Right renal cortex interstitium (tissue), 3 donors: ENCODE measurements around the gene DGLUCY. TPM values are rescaled to one million over a fixed set of nuclear protein-coding genes. Genes with fewer than 3 reads are reported as not detected.
A peak's percentile ranks its signal among the peaks of the same experiment; 100 is the strongest.
"Not testable (repeated sequence)": the region's sequence is repeated elsewhere in the genome, so short reads cannot be mapped to it uniquely, and the experiment has no call there.

ENCODE experiments used
- DNase-seq, 3 donors: peaks; one replicate each; pipeline ENCODE4 v3.0.0-alpha.2; 2013; ENCODE audit warnings: low read depth in 3 of 3, low spot score in 2 of 3
- polyA plus RNA-seq, 3 donors: library from polyadenylated mRNA; unstranded; fragments of 120-200 nt; gene quantifications; one replicate each; pipeline ENCODE4 v1.2.1, GENCODE V29; 2013; ENCODE audit not compliant: insufficient read length in 3 of 3

The DGLUCY gene
- polyA plus RNA-seq, 3 donors: 60.9 to 77.0 (median 72.6) TPM

- DNase-seq: no peak
Observed at GRCh38 chr14:91135039-91135438, 21.2 kb downstream of the DGLUCY start.

- DNase-seq: no peak
Observed at GRCh38 chr14:91138511-91139359, 24.9 kb downstream of the DGLUCY start.

GRCh38 chr14:91139776-91140175 lies 25.9 kb downstream of the DGLUCY start:
- no peak for DNase-seq

GRCh38 chr14:91140672-91141071 lies 26.8 kb downstream of the DGLUCY start:
- DNase-seq: no peak

- no peak for DNase-seq
Observed at GRCh38 chr14:91142214-91142668, 28.4 kb downstream of the DGLUCY start.

- no peak for DNase-seq
Observed at GRCh38 chr14:91143862-91144261, 30.0 kb downstream of the DGLUCY start.

- no peak for DNase-seq
Observed at GRCh38 chr14:91144425-91145145, 30.7 kb downstream of the DGLUCY start.

- no peak for DNase-seq
Observed at GRCh38 chr14:91145391-91146160, 31.7 kb downstream of the DGLUCY start.

GRCh38 chr14:91146661-91147060 lies 32.8 kb downstream of the DGLUCY start:
- DNase-seq: no peak

- no peak for DNase-seq
Observed at GRCh38 chr14:91149462-91149861, 35.6 kb downstream of the DGLUCY start.

- no peak for DNase-seq
Observed at GRCh38 chr14:91152499-91152898, 38.6 kb downstream of the DGLUCY start.

- DNase-seq: no peak
Observed at GRCh38 chr14:91153360-91153759, 39.5 kb downstream of the DGLUCY start.

GRCh38 chr14:91154851-91155625 lies 41.2 kb downstream of the DGLUCY start:
- DNase-seq: peak in 1 of 3 donors; percentile 62

- no peak for DNase-seq
Observed at GRCh38 chr14:91155626-91156089, 41.8 kb downstream of the DGLUCY start.

GRCh38 chr14:91156142-91156666 lies 42.3 kb downstream of the DGLUCY start:
- DNase-seq: not testable (repeated sequence)

- not testable (repeated sequence) for DNase-seq
Observed at GRCh38 chr14:91156877-91157276, 43.0 kb downstream of the DGLUCY start.

GRCh38 chr14:91158091-91158790 lies 44.4 kb downstream of the DGLUCY start:
- DNase-seq: no peak

- no peak for DNase-seq
Observed at GRCh38 chr14:91159182-91159581, 45.3 kb downstream of the DGLUCY start.

GRCh38 chr14:91159906-91160305 lies 46.0 kb downstream of the DGLUCY start:
- DNase-seq: no peak
